ENCODE measurements around the gene KCNG2. TPM values are rescaled to one million over a fixed set of nuclear protein-coding genes. Genes with fewer than 3 reads are reported as not detected.
A peak's percentile ranks its signal among the peaks of the same experiment; 100 is the strongest.

Gene KCNG2
- total and polyA plus RNA-seq, 2 of the 13 experiments (the other 11 are each of a cell fraction or from before 2014, with no cell fraction given): not detected

- TF ChIP-seq FOSL2 (CRISPR knock-in tag; IDR thresholded peaks at IDR 0.05): peak; percentile 50
- no peak for TF ChIP-seq SOX13 (IDR thresholded peaks at IDR 0.05)
- 0 out of 4 replicates have a peak, but pooled peaks of 1 of the 2 experiments have one; percentile 19 for TF ChIP-seq SOX13 (CRISPR knock-in tag; conservative IDR thresholded peaks at IDR 0.05 in 1 of 2, IDR thresholded peaks at IDR 0.05 in 1 of 2)
- TF ChIP-seq ATF2 (CRISPR knock-in tag; IDR thresholded peaks at IDR 0.05): 0 out of 2 replicates have a peak, but pooled peaks have one; percentile 15
- TF ChIP-seq PBX2 (CRISPR knock-in tag; IDR thresholded peaks at IDR 0.05): no peak
- TF ChIP-seq MYC (CRISPR knock-in tag; IDR thresholded peaks at IDR 0.05; ENCODE audit: borderline replicate concordance): peak; percentile 80; the same call in 1 of the 2 replicates
- 0 out of 2 replicates have a peak, but pooled peaks have one; percentile 47 for TF ChIP-seq ZNF343 (CRISPR knock-in tag; IDR thresholded peaks at IDR 0.05)
- TF ChIP-seq SMC3 (IDR thresholded peaks at IDR 0.05; ENCODE audit: low read length): peak; percentile 74
- TF ChIP-seq ZFP36L1 (CRISPR knock-in tag; IDR thresholded peaks at IDR 0.05): no peak
- TF ChIP-seq ARHGAP35 (CRISPR knock-in tag; IDR thresholded peaks at IDR 0.05; ENCODE audit: borderline replicate concordance): no peak
- peak in 1 of 2 experiments; percentile 41; a peak in 2 of 4 replicates for TF ChIP-seq HMGXB4 (CRISPR knock-in tag; IDR thresholded peaks at IDR 0.05; ENCODE audit: borderline replicate concordance in 1 of 2, low read depth in 1 of 2)
- no peak for TF ChIP-seq RFXANK (CRISPR knock-in tag; IDR thresholded peaks at IDR 0.05)
- TF ChIP-seq KMT2A (CRISPR knock-in tag; IDR thresholded peaks at IDR 0.05): peak; percentile 70; the same call in 1 of the 2 replicates
- TF ChIP-seq ZNF709 (CRISPR knock-in tag; IDR thresholded peaks at IDR 0.05): no peak
- TF ChIP-seq, protein P1, sequence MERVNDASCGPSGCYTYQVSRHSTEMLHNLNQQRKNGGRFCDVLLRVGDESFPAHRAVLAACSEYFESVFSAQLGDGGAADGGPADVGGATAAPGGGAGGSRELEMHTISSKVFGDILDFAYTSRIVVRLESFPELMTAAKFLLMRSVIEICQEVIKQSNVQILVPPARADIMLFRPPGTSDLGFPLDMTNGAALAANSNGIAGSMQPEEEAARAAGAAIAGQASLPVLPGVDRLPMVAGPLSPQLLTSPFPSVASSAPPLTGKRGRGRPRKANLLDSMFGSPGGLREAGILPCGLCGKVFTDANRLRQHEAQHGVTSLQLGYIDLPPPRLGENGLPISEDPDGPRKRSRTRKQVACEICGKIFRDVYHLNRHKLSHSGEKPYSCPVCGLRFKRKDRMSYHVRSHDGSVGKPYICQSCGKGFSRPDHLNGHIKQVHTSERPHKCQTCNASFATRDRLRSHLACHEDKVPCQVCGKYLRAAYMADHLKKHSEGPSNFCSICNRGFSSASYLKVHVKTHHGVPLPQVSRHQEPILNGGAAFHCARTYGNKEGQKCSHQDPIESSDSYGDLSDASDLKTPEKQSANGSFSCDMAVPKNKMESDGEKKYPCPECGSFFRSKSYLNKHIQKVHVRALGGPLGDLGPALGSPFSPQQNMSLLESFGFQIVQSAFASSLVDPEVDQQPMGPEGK (CRISPR knock-in tag; IDR thresholded peaks at IDR 0.05): peak; percentile 41; the same call in 1 of the 2 replicates
- peak; percentile 61 for TF ChIP-seq FOXK2 (IDR thresholded peaks at IDR 0.05)
- TF ChIP-seq SALL1 (CRISPR knock-in tag; IDR thresholded peaks at IDR 0.05): peak; percentile 52
- no peak for TF ChIP-seq ZBTB10 (CRISPR knock-in tag; IDR thresholded peaks at IDR 0.05; ENCODE audit: borderline replicate concordance)
- no peak for TF ChIP-seq ARID2 (CRISPR knock-in tag; IDR thresholded peaks at IDR 0.05; ENCODE audit: borderline replicate concordance)
- no peak for TF ChIP-seq NR2F2 (IDR thresholded peaks at IDR 0.05; ENCODE audit: borderline replicate concordance, low read depth)
- TF ChIP-seq SMAD3 (CRISPR knock-in tag; IDR thresholded peaks at IDR 0.05): no peak
- TF ChIP-seq MXI1 (IDR thresholded peaks at IDR 0.05; ENCODE audit: borderline replicate concordance, low read depth, low read length): peak; percentile 82; the same call in 1 of the 3 replicates
- TF ChIP-seq STAG1 (CRISPR knock-in tag; IDR thresholded peaks at IDR 0.05): peak; percentile 90
Observed at GRCh38 chr18:79933765-79934164, 136.0 kb downstream of the KCNG2 start (continued).

Data from HepG2 (cell line).